Endothelial cell of umbilical vein (primary cell): ENCODE data around the gene PSTPIP1. TPM values are rescaled to one million over a fixed set of nuclear protein-coding genes. Genes with fewer than 3 reads are reported as not detected.

Experiments used
- BruUV-seq: library from RNA; stranded (reverse); fragments of 400-500 nt; replicated peaks from 2 replicates; lab custom pipeline; 2021; lab: Mats Ljungman, UMichigan
- CTCF ChIA-PET: fragments of 300-600, 350-600 bp; sonication (Branson Sonifier 250); formaldehyde crosslinking; loops from one replicate; lab custom pipeline; 2021; ENCODE audit warnings: antibody characterized with exemption, inconsistent platforms; lab: Charles Lee
- POLR2A ChIA-PET: fragments of 300-600, 350-600 bp; sonication (Branson Sonifier 250); formaldehyde crosslinking; loops from one replicate; lab custom pipeline; 2021; ENCODE audit warnings: antibody characterized with exemption, inconsistent platforms; lab: Charles Lee
- DNase-seq: peaks from one replicate; pipeline ENCODE4 v3.0.0-alpha.2; 2011; ENCODE audit warnings: low read depth, low spot score
- FAIRE-seq: peaks from 2 replicates; lab custom pipeline; 2011; peaks lifted over from hg19 to GRCh38; lab: Jason Lieb, UNC
- H2AFZ ChIP-seq: 2 replicates; pipeline ENCODE4 v1.6.0; 2012; ENCODE audit warnings: low read depth, low read length, control low read depth, inconsistent platforms
- H3K27ac ChIP-seq: 2 replicates; pipeline ENCODE4 v1.5.1; 2011; ENCODE audit warnings: low read depth, mild to moderate bottlenecking, control low read depth, low read length, moderate library complexity; ENCODE audit not compliant: insufficient read depth
- H3K27me3 ChIP-seq, 2 experiments: 2 replicates each; pipeline versions ENCODE4 v1.6.0 to v1.6.1; 2011; ENCODE audit warnings: low read length in 2 of 2, mixed read lengths in 1 of 2; ENCODE audit not compliant: control insufficient read depth in 2 of 2, insufficient read depth in 2 of 2
- H3K36me3 ChIP-seq, 2 experiments: 2 replicates in 1 of 2; 3 replicates in 1 of 2; pipeline ENCODE4 v1.5.1; 2011; ENCODE audit warnings: low read length in 2 of 2, mild to moderate bottlenecking in 1 of 2, moderate library complexity in 1 of 2; ENCODE audit not compliant: control insufficient read depth in 2 of 2, insufficient read depth in 2 of 2; ENCODE audit errors: extremely low read depth in 1 of 2
- H3K4me1 ChIP-seq: 3 replicates; pipeline ENCODE4 v1.5.1; 2011; ENCODE audit warnings: mild to moderate bottlenecking, low read length; ENCODE audit not compliant: control insufficient read depth, insufficient read depth; ENCODE audit errors: extremely low read depth
- H3K4me2 ChIP-seq: 2 replicates; pipeline ENCODE4 v1.6.1; 2011; ENCODE audit warnings: low read length, control low read depth, mixed read lengths; ENCODE audit not compliant: insufficient read depth
- H3K4me3 ChIP-seq, 3 experiments: fragments of 200-600 bp in 1 of 3; sonication (generic), shearing (Covaris generic) in 1 of 3; replicated peaks in 1 of 3; 2 replicates each; pipeline ENCODE4 v1.5.1; 2011 to 2016; ENCODE audit warnings: control low read depth in 3 of 3, low read length in 3 of 3, mild to moderate bottlenecking in 2 of 3, inconsistent platforms in 1 of 3, low read depth in 1 of 3, moderate library complexity in 1 of 3; ENCODE audit not compliant: insufficient read depth in 1 of 3
- H3K79me2 ChIP-seq: 2 replicates; pipeline ENCODE4 v1.6.0; 2012; ENCODE audit warnings: low read length, inconsistent platforms; ENCODE audit not compliant: control insufficient read depth, insufficient read depth
- H3K9ac ChIP-seq: replicated peaks from 2 replicates; pipeline ENCODE3; 2011; ENCODE audit warnings: low read length, control low read depth; ENCODE audit not compliant: insufficient read depth; ENCODE audit errors: extremely low read depth
- H3K9me1 ChIP-seq: replicated peaks from 3 replicates; pipeline ENCODE4 v1.6.0; 2011; ENCODE audit warnings: mild to moderate bottlenecking, low read length; ENCODE audit not compliant: control insufficient read depth, insufficient read depth; ENCODE audit errors: extremely low read depth
- H3K9me3 ChIP-seq: replicated peaks from 2 replicates; pipeline ENCODE4 v1.5.1; 2012; ENCODE audit warnings: low read length, inconsistent platforms; ENCODE audit not compliant: control insufficient read depth, insufficient read depth
- H4K20me1 ChIP-seq: replicated peaks from 2 replicates; pipeline ENCODE3; 2011; ENCODE audit warnings: mild to moderate bottlenecking, low read length; ENCODE audit not compliant: control insufficient read depth, insufficient read depth; ENCODE audit errors: extremely low read depth
- CTCF ChIP-seq, 2 donors: IDR thresholded peaks; 1 replicate in 1 of 2; 2 replicates in 1 of 2; pipeline ENCODE4 v1.5.1; 2011; ENCODE audit warnings: low read length in 2 of 2, mild to moderate bottlenecking in 2 of 2, moderate library complexity in 2 of 2, control low read depth in 1 of 2, inconsistent platforms in 1 of 2, low read depth in 1 of 2; ENCODE audit not compliant: insufficient read depth in 1 of 2; ENCODE audit errors: extremely low read depth in 1 of 2
- EZH2 ChIP-seq: IDR thresholded peaks from 2 replicates; pipeline ENCODE4 v1.6.1; 2012; ENCODE audit warnings: borderline replicate concordance, low read depth, mild to moderate bottlenecking, moderate library complexity, low read length, inconsistent platforms; ENCODE audit not compliant: severe bottlenecking
- FOS ChIP-seq: IDR thresholded peaks from 2 replicates; pipeline ENCODE4 v1.6.1; 2011; ENCODE audit warnings: mild to moderate bottlenecking, low read length, moderate library complexity, borderline replicate concordance; ENCODE audit not compliant: insufficient read depth
- GATA2 ChIP-seq: IDR thresholded peaks from 2 replicates; pipeline ENCODE4 v1.7.0; 2011; ENCODE audit warnings: low read depth, mild to moderate bottlenecking, moderate library complexity, mixed read lengths, low read length; ENCODE audit not compliant: insufficient read length, insufficient read depth
- JUN ChIP-seq: IDR thresholded peaks from 2 replicates; pipeline ENCODE4 v1.6.1; 2011; ENCODE audit warnings: borderline replicate concordance, low read depth; ENCODE audit not compliant: insufficient read length, insufficient read depth
- MAX ChIP-seq: IDR thresholded peaks from 2 replicates; pipeline ENCODE4 v1.6.1; 2011; ENCODE audit not compliant: insufficient read depth, insufficient read length
- MYC ChIP-seq: IDR thresholded peaks from one replicate; pipeline ENCODE4 v1.6.1; 2011; ENCODE audit warnings: mild to moderate bottlenecking, low read depth, low read length
- POLR2A ChIP-seq: IDR thresholded peaks from 2 replicates; pipeline ENCODE4 v1.6.1; 2012; ENCODE audit warnings: low read depth, mild to moderate bottlenecking, control low read depth, low read length
- POLR2AphosphoS5 ChIP-seq: IDR thresholded peaks from 2 replicates; pipeline ENCODE4 v1.6.1; 2012; ENCODE audit warnings: low read depth, mild to moderate bottlenecking, control low read depth, low read length, moderate library complexity; ENCODE audit not compliant: insufficient read depth
- dilution Hi-C: fragments of 300-500 bp; cut with MboI; formaldehyde crosslinking; loops from one replicate; pipeline ENCODE4 v1.15.0; 2019; ENCODE audit warnings: low sequenced_read_pairs; ENCODE audit not compliant: extremely low pct_ligation_motif_present
- intact Hi-C: fragments of 100-400 bp; cut with micrococcal nuclease; formaldehyde crosslinking; loops from one replicate; pipeline ENCODE4 v1.10.0; 2022
- polyA plus RNA-seq, 4 experiments: library from polyadenylated mRNA; depleted of rRNA in 3 of 4; stranded (reverse) in 3 of 4; unstranded in 1 of 4; fragments of >200 nt; gene quantifications; 2 replicates each; pipeline versions ENCODE4 v1.2.1 to v1.2.3, GENCODE V29; 2011 to 2012; ENCODE audit warnings: missing spikeins in 1 of 4
- total RNA-seq: library from RNA; stranded (reverse); gene quantifications from 2 replicates; pipeline ENCODE4 v1.2.3, GENCODE V29; 2021

PSTPIP1 gene
- total and polyA plus RNA-seq, 2 donors (not counting 3 experiments of a cell fraction or from before 2014, with no cell fraction given), result not detected

- Histone ChIP-seq H3K9me1 (no peaks in the 10 kb centered on the region), H4K20me1 (no peaks in the 10 kb centered on the region), H3K27ac (no peak overlapping the region), H3K79me2 (no peaks in the 10 kb centered on the region), H2AFZ (no peak overlapping the region), H3K4me2 (no peak overlapping the region), H3K36me3 (no peaks in the 10 kb centered on the region), H3K27me3 (no peaks in the 10 kb centered on the region), H3K4me1 (peaks cover 10% of the 10 kb centered on the region), H3K4me3 (no peak overlapping the region), H3K9me3 (no peaks in the 10 kb centered on the region), H3K9ac (no peak overlapping the region)
- ChIA-PET POLR2A (no interaction called here), CTCF (interaction anchor here (1.4 kb wide), 1 partner anchor 27 kb away, joined by 3 read pairs; no protein-coding TSS in a partner anchor)
- intact Hi-C loops (no loop called here), dilution Hi-C loops (no loop called here)
- DNase-seq (no peak), FAIRE-seq (no peak)
- no TSS peak for BruUV-seq
- TF ChIP-seq FOS (no peak), JUN (no peak), POLR2AphosphoS5 (no peak), EZH2 (no peak), POLR2A (no peak), GATA2 (no peak), MYC (no peak), CTCF (IDR thresholded peaks at IDR 0.05; ENCODE audit: extremely low read depth in 1 of 2, insufficient read depth in 1 of 2, low read depth in 1 of 2, low read length in 2 of 2) (no peak), MAX (no peak)
Measured at GRCh38 chr15:76999996-77000395, 5.1 kb downstream of the PSTPIP1 start.
